Measurements from ENCODE around the gene GAK. TPM values are rescaled to one million over a fixed set of nuclear protein-coding genes. Genes with fewer than 3 reads are reported as not detected.

The GAK gene
- total RNA-seq, 1 donor, result 44.0 TPM

DNA sequence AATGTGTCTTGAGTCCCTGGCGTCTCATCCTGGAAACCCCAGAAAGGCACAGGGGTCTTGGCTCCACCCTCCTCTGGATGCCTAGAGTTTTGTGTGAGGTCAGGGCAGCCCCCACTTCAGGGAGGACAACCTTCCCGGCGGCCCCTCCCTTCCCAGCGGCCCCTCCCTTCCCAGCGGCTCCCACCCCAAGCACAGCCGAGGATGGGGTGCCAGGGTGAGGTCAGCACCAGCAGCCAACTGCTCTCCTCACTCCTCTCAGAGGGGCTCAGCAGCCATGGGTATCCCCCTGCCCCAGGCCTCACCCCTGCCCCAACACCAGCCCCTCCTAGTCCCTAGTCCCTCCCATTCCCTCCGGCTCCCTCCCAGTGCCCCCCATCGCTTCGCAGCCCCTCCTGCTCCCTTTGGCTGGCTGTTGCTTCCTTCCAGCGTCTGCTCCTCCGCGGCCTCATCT, 23.8 kb upstream of the GAK start:
- TF ChIP-seq, protein P1, sequence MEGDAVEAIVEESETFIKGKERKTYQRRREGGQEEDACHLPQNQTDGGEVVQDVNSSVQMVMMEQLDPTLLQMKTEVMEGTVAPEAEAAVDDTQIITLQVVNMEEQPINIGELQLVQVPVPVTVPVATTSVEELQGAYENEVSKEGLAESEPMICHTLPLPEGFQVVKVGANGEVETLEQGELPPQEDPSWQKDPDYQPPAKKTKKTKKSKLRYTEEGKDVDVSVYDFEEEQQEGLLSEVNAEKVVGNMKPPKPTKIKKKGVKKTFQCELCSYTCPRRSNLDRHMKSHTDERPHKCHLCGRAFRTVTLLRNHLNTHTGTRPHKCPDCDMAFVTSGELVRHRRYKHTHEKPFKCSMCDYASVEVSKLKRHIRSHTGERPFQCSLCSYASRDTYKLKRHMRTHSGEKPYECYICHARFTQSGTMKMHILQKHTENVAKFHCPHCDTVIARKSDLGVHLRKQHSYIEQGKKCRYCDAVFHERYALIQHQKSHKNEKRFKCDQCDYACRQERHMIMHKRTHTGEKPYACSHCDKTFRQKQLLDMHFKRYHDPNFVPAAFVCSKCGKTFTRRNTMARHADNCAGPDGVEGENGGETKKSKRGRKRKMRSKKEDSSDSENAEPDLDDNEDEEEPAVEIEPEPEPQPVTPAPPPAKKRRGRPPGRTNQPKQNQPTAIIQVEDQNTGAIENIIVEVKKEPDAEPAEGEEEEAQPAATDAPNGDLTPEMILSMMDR (IDR thresholded peaks at IDR 0.05; ENCODE audit: insufficient read depth, low read depth, low read length), result no peak
- DNase-seq (ENCODE audit: low read depth), result no peak
- no peak overlapping the region for H3K4me3 ChIP-seq (ENCODE audit: low read depth, low read length)

DNA sequence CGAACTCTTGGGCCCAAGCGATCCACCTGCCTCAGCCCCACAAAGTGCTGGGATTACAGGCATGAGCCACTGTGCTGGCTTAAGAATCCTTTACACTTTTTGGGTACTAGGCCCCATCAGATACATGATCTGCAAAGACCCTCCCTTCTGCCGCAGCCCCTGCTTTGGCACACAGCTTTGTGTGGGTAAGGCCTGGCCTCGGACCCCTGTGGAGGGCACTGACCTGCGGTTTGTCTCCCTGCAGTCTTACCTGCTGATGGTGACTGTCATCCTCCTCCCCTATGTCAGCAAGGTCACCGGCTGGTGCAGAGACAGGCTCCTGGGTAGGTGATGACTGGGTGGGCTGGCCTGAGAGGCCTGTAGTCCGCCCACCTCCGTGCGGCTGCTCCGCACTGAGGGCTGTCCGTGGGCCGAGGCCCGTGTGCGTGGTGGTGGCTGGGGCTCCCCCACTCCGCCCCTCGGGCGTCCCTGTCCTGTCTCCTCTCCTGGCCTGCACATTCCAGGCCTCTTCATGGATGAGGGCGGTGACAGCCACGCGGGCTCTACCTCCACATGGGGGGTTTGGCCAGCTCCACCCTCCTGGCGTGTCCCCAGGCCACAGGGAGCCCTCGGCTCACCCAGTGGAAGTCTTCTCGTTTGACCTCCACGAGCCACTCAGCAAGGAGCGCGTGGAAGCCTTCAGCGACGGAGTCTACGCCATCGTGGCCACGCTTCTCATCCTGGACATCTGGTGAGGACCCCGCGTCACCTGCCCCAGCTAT, 23.2 kb upstream of the GAK start:
- no peak for DNase-seq (ENCODE audit: low read depth)
- no peak overlapping the region for H3K4me3 ChIP-seq (ENCODE audit: low read depth, low read length)
- TF ChIP-seq, protein P1 (IDR thresholded peaks at IDR 0.05; ENCODE audit: insufficient read depth, low read depth, low read length), result no peak

DNA sequence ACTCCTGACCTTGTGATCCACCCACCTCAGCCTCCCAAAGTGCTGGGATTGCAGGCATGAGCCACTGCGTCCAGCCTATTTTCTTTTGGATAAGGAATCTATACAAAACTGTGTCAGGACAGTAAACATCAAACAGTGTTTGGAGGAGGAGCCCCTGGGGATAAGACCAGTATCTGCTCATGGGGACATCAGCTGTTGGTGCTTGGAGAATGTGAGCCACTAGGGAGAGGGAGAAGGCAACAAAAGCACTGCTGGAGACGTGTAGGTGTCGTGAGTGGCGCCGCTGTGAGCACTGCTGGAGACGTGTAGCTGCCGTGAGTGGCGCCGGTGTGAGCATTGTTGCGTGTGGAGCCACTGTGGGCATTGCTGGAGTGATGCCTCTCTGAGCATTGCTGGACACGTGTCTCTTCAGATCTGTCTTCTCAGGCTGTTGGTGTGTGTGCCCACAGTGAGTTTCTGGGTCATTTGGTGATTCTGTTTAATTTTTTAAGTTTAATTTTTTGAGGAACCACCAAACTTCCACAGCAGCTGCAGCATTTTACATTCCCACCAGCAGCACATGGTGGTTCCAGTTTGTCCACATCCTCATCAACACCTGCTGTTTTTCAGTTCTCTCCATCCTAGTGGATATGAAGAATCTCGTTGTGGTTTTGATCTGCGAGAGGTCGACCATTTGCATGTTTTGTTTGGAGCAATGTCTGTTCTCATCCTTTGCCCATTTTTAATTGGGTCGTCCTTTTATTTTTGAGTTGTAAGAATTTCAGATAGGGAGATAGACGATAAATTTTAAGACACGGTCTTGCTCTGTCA, 22.3 kb upstream of the GAK start:
- H3K4me3 ChIP-seq (ENCODE audit: low read depth, low read length), result no peak overlapping the region
- TF ChIP-seq, protein P1 (IDR thresholded peaks at IDR 0.05; ENCODE audit: insufficient read depth, low read depth, low read length), result no peak
- DNase-seq (ENCODE audit: low read depth), result no peak

DNA sequence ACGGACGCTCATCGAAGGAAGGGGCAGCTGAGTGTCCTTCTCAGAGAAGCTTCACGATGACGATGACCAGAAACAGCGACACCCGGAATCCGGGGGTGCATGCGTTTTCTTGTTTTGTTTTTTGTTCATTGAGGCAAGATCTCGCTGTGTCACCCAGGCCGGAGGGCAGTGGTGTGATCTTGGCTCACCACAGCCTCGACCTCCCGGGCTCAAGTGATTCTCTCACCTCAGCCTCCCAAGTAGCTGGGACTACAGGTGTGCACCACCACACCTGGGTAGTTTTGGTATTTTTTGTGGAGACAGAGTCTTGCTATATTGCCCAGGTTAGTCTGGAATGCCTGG, 21.4 kb upstream of the GAK start:
- H3K4me3 ChIP-seq (ENCODE audit: low read depth, low read length), result no peak overlapping the region
- no peak for DNase-seq (ENCODE audit: low read depth)
- TF ChIP-seq, protein P1 (IDR thresholded peaks at IDR 0.05; ENCODE audit: insufficient read depth, low read depth, low read length), result no peak

DNA sequence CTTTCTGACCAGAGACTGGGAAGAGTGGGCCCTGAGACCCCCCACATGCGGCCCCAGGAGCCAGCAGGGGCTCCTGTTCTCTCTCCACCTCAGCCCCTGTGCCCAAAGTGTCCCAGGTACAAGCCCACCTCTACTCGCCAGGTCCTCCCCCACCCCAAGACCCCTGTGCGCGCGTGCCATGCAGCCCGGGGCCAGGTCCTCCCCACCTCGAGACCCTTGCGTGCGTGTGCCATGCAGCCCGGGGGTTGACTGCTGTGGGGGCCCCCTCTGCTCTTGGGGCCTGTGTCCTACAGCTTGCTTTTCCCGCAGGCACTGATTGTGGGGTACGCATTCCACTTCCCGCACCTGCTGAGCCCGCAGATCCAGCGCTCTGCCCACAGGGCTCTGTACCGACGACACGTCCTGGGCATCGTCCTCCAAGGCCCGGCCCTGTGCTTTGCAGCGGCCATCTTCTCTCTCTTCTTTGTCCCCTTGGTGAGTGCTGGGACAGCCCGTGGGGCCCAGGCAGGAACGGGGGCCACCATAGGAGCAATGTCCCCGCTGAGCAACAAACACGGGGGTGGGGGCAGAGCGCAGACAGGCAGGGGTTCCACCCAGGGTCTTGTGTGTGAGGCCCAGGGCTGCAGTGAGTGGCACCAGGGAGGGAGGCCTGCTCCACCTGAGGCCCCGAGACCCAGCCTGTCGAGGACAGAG, 20.9 kb upstream of the GAK start:
- no peak for DNase-seq (ENCODE audit: low read depth)
- TF ChIP-seq, protein P1 (IDR thresholded peaks at IDR 0.05; ENCODE audit: insufficient read depth, low read depth, low read length), result no peak
- H3K4me3 ChIP-seq (ENCODE audit: low read depth, low read length), result no peak overlapping the region

DNA sequence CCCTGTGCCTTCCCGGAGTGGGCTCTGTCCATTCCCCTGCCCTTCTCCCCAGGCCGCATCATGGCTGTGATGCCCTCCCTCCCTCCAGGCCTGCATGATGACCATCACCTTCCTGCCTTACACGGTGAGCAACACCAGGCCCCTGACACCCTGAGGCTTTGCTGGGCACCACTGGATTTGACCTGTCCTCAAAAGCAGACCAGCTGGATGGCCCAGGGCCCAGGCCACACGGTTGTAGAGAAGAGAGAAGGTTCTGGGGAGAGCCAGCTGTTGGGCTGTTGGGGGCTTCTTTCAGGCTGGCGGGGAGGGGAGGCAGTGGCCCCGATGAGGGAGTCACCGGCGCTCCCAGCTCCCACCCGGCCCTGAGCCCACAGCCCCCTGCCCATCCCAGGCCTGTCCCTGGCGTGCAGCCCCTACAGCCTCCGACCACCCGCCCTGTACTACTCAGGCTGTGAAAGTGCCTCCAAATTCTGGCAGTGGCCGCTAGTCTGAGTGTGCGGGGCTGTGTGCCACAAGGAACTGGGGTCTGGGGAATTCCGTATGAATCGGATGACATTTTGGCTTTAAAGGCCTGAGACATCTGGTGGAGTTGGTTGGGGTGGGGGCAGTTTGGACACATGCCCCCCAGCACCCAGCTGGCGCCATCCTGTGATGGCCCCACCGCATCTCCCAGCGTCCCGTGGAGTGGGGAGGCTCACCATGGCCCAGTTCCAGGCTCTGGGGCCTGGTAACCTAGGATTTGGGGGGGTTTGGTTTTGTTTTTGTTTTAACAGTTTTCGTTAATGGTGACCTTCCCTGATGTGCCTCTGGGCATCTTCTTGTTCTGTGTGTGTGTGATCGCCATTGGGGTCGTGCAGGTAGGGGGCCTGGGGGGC, 19.7 kb upstream of the GAK start:
- DNase-seq (ENCODE audit: low read depth), result no peak
- H3K4me3 ChIP-seq (ENCODE audit: low read depth, low read length), result no peak overlapping the region
- TF ChIP-seq, protein P1 (IDR thresholded peaks at IDR 0.05; ENCODE audit: insufficient read depth, low read depth, low read length), result no peak

All from fibroblast of villous mesenchyme (primary cell).